Measurements from ENCODE around the gene MPV17L2.

MPV17L2 gene

DNA sequence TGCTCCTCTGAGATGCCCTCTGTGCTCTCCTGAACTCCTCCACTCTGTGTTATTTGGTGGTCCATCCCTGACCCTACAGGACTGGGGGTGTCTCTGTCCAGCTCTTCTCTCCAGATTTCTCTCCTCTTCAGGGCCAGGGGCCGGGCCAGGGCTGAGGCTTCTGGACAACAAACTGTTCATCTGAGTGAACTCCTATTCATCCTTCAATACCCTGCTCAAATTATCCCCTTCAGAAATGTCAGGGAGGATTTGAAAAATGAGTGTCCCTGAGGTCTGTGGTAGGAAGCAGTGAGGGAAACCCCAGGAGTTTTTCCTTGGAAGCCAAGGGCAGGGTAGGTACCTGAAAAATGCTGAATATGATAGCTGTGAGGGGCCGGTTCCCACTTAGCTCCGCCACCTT is 25.6 kb downstream of the MPV17L2 start:
- no peak for DNase-seq

DNA sequence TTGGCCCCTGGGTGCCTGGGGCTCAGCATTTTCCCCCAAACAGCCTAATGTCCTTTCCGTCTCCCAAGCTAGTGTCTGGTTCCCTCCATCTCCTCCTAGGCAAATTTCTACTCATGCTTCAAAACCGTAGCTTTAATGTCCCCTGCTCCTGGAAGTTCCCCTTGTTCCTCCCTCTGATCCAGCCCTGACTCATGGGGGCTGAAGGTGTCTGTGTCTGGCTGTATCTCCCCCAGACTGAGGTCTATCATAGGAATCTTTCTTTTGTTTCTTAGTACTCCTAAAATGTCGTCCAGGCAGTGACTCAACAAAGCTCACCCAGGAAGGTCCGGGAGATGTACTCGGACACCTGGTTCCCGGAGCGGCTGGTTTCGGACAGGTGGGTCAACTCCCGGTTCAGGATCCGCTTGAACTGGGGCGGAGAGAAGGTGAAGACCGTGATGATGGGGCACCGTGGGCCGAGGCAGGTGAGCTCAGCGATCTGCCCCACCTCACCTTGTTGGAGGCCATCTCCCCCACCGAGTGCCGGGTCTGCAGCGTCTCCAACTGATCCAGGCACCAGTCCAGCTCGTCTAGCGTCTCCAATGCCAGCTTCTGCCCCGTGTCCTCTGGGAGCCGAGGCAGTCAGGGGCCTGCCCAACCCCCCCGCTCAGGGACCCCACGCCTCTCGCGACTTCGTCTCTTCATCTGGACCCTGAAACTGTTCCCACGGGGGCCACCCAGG is 27.1 kb downstream of the MPV17L2 start:
- no peak for DNase-seq

DNA sequence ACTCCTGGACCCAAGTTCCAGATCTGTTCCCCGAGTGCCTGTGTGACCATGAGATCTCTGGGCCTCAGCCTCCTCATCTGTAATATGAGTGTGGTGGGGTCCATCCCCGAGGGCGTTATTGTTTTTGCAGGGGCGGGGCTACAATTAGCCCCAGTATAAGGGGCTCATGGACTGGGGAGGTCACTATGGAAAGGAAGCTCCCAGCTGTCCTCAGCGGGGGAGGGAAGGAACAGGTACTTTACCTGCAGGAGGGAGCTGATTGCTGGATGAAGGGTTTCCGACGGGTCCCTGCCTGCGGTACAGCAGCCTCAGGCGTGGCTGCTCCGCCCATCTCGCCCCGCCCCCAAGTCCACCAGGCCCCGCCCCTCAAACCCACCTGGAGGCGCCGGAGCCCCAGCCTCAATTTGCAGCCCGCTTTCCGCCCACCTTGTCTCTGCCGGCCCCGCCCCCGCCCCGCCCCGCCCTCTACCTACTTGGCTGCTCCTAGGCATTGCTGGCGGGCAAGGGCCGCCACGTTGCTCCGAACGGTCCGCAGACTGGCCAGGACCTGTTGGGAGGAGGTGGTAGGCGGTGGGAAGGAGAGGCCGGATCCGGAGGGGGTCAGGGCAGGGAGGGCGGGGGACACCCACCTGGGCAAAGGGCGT is 27.7 kb downstream of the MPV17L2 start:
- no peak for DNase-seq

DNA sequence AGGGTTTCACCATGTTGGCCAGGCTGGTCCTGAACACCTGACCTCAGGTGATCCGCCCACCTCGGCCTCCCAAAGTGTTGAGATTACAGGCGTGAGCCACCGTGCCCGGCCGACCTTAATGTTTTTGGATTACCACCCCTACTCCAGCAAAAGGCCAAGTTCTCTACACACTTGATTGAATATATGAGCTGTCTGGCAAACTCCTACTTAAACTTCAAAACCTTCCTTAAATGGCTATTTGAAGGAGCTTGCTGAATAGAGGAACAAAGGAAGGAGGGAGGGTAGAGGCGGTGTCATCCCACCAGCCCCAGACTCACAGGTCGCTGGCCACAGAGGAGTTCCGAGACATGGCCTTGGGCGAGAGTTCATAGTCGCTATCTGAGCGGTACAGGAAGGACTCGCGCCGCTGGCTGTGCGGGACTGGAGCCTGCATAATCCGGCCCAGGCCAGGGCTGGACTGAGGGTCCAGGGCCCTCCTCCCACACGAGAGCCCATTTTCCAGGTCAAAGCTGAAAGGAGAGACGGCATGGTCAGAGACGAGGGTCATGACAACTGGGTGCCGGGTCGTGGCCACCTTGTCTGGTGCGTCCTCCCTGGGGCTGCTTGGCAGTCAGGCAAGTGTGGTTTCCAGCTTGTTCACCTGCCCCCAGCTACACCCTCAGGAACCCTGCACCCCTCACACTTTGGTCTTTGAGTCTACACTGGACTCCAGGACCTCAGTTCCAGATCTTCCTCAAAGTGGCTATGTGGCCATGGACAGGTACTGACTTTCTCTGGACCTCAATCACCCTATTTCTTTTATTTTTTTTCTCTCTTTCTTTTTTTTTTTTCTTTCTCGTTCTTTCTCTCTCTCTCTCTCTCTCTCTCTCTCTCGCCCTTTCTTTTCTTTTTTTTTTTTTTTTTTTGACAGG is 29.1 kb downstream of the MPV17L2 start:
- no peak for DNase-seq

DNA sequence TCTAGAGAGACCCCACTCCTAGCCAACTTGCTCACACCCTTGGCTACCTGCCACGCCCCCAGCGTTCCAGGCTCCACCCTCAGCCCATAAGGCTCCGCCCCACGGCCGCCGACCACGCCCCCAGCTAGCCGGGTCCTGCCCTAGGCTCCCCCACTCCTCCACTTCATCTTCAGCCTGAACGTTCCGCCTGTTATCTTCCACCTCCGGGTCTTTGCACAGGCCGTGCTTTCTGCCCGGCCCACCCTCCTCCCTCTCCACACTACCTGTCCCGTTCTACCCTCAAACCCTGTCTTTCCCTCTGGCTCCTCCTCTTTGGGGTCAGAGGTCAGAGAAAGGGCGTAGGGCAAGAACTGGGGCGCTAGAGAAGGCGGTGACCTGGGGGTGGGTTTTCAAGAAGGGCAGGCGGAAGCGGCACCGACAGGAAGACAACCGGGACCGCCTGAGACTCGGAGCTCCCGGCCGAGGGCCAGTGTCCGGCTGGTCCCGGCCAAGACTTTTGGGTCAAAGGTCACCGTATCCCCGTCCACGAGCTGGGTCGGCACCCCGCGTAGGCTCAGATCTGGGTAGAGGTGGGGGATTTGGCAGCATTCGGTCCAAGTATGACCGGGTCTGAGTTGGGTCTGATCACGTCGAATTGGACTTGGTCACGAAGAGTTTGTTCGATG is 31.0 kb downstream of the MPV17L2 start:
- DNase-seq, result no peak

DNA sequence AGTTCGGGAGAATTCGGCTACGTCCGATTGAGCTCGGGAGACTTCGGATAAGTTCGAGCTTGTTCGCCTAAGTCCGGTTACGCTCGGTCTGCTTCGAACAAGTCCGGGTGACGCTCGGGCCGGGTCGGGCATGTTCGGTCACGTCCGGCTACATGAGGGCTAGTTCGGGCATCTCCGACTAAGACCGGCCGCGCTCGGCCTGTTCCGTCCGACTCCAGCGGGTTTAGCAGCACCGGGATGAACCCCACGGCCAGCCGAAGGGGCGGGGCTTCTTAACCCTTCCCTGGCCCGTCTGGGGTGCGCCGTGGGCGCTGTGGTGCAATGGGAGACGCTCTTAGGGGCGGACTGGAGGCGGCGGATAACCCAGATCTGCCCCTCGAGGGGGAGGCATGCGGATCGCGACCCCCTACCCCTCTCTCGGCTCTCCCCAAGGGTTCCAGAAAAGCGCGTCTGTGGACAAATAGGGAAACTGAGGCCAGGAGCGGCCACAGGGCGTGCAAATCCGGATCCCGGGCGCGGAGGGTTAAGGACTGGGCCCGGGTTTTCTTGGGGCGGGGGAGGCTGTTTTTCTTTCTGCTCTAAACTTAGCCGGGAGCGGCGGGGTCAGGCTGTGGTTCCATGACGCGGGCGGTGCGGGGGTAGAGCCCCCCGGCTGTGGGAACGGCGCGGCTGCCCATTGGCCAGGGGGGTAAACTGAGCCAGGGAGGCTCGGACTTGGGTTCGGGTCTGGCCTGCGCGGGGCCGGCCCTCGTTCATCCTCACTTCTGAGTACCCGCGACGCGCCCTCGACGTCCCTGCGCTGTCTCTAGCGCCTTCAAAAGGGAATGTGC is 31.7 kb downstream of the MPV17L2 start:
- DNase-seq, result peak; percentile 96

DNA sequence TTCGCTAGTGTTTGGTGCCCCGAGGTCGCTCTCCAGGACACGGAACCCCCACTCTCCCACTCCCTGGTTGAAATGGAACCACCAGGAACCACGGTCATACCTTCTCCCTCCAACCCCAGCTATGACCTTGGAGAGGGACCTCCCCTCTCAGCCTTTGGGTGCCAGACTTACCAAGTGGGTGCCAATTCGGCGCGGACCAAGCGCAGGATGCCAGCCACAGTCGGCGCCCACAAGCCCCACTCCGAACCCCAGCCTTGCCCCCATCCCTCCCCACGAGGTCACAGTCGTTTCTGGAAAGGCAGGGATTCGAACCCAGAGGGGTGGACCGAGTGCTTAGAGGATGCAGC is 32.3 kb downstream of the MPV17L2 start:
- no peak for DNase-seq

DNA sequence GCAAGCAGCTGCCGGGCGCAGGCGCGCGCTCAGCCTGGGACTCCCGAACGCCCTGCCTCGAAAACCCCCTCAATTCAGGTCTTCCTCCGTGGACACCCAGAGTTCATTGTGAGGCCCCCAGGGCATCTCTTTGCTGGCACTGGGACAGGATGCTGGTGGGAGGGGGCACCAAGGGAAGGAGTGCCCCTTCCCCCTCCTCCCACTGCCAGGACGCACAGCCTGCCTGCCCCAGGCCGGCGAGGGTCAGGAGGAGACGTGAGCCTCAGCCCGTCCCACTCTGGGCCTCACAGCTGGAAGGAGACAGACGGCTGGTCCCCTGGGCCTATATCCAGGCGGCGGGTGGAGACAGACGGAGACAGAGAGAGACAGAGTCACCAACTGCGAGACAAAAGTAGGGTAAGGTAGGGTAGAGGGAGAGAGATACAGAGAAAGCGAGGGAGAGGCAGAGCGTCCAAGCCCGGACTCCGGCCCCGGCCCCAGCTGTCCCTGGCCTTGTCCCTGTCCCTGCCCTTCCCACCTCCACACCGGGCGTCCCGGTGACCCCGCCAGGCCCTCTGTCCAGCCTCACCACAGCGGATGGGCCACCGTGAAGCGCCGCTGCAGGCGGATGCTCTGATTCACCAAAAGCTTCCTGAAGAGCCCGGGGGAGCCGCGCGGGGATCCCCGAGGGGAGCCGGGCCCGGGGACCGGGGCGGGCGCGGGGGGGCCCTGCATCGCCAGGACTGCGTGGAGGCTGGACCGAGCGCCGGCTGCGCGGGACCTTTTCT is 32.9 kb downstream of the MPV17L2 start, which contains the start of gene PDE4C:
Gene PDE4C, minus strand, starts transcription at position 737 of the 767 bp plus-strand sequence. Its CDS starts 23 bp downstream, at position 714.
- no peak for DNase-seq

DNA sequence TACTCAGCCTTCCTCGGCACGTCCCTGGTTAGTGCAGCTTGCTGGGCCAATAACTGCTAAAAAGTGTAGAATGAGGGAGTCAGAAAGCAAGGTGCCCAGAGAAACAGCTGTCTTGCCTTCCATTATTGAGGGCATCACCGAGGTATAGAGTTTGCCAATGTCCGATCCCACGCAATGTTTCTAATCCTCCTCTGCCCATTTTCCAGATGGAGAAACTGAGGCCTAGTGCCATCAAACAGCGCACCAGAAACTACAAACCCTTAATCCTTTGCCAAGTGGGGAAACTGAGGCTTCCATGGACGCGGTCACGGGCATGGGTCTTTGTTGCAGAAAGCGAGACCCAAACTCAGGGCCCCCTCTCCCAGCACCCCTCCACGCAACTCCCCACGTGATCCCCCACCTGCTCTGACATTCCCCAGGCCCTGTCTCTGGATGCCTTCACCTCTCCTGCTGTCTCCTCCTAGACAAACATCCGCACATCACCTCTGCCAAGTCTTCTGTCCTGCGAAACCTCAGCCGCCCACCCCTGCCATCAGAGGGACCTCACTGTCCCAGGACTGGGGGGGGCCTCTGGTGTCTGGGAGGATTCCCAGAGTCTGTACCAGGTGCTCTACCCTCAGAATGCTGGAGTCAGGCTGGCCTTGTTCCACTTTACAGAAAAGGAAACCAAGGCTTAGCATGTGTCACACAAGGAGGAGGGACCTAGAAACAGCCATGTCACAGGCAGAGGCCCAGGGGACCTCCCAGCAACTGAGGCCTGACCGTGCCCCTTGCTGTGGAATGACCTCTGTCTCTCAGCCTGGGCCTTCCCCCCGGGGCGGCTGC is 34.1 kb downstream of the MPV17L2 start:
- DNase-seq, result no peak

DNA sequence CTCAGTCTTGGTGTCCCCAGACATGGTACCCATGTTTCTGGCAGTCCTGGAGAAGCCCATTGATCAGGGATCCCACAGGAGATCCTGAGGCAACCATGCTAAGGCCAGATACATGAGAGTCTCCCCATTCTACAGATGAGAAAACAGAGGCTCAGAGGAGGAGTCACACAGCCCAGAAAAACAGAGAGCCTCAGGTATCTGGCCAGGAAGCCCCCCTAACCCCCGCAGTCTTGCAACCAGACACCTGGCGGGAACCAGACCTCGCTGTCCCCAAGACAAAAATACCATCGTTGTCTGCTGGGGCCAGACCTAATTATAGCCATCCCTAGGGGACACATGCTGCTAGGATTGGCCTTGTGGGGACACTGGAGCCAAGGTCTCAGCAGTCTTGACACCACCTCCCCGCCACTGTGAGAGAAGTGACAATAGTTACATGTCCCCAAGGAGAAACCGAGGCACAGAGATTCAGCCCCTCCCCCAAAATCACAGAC is 34.8 kb downstream of the MPV17L2 start:
- DNase-seq, result no peak

DNA sequence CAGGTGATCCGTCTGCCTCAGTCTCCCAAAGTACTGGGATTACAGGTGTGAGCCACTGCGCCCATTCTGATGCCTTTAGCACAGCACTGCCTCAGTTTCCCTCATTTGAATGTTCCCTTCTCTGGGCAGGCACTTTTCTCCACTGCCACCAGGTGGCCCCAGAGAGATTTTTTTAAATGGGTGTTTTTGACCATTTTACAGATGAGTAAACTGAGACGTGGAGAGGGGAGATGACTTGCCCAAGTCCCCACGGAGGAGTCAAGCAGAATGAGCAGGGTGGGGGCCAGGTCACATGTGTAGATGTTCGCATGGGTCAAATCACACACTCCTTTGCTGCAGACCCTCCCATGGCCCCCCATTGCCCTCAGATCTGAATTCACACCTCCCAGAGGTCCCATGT is 36.5 kb downstream of the MPV17L2 start:
- no peak for DNase-seq

DNA sequence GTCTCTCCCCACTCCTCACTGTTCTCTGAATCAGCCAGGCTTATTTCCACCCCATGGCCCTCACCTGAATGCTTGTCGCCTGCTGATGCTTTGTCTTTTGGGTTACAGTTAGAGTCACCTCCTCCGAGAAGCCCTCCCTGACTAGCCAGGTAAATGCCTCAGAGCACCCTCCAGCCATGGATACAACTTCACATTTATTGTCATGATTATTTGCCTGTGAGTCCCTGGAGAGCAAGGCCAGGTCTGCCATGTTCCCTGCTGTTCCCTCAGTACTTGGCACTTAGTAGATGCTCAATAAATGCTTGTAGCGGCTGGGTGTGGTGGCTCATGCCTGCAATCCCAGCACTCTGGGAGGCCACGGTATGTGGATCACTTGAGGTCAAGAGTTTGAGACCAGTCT is 36.9 kb downstream of the MPV17L2 start:
- no peak for DNase-seq

DNA sequence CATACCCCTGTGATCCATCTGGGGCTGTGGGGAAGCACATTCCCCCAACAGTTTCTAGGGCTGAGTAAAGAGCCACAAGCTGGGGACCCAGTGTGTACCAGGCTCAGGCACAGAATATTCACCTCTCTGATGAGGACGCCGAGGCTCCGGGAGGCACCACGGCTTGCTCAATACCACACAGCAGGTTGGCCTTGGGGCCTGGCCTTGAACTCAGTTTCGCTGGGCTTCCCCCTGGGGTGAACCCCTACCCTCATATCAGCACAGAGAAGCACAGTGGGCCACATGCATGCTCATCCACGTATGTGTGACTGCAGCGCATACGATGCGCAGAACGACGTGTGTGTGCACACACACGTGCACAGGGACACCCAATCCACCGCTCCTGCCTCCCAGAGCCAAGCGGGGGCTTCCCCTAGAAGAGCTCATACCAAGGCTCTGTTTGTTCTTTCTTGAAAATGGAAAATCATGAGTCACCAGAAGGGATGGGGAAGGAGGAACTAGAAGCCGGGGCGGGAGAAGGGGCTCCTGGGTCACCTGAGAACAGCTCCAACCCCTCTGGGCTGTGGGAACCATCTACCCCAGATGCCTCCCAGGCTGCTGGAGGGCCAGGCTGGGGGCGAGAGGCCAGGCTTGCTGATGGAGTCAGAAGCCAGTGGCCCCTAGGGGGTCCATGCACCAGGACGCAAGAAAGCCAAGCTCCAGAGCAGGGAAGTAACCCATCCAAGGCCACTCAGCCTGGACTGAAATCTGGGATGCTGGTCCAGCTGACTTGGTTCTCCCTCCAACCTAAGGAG is 38.1 kb downstream of the MPV17L2 start:
- DNase-seq, result no peak

DNA sequence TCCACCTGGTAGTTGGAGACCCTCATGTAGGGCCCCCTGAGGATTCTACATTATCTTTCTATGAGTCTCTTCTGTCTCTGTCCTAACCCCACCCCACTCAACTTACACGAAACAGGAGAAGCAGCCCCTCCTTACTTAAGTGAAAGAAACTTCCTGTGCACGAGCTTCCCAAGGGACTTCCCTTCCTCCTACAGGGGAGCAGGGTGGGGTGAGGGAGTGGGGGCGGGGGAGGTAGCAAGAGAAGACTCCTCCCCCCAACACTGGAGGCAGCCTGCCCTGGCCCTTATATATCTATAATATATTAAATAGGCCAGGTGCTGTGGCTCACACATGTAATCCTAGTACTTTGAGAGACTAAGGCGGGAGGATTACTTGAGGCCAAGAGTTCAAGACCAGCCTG is 38.8 kb downstream of the MPV17L2 start:
- no peak for DNase-seq

DNA sequence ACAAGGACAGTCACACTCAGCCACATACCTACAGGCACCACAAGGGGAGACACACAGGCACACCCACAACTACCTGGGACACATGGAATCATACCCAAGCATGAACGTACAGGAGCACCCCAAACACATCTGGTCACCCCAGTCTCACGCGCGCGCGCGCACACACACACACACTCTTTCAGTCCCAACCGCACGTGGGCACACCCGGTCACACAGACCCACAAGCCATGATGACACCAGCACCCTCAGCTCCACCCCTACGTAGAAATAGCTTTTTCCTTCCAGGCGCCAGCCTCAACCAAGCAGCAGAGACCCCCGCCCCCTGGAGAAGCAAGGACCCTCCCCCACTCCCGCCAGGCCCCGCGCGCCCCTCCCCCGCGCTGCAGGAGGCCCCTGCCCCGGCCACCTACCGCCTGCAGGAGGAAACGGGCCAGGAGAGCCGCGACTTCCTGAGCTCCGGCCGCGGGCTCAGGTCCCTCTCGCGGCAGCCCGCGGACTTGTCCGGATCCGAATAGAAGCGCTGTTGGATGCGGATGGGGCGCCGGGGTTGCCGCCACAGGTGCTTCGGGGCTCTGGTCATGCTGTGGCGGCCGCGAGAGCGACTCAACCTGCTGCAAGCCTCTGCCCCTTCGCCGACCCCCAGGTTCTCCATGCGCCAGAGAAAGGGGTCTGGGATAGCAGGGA is 39.7 kb downstream of the MPV17L2 start:
- no peak for DNase-seq

DNA sequence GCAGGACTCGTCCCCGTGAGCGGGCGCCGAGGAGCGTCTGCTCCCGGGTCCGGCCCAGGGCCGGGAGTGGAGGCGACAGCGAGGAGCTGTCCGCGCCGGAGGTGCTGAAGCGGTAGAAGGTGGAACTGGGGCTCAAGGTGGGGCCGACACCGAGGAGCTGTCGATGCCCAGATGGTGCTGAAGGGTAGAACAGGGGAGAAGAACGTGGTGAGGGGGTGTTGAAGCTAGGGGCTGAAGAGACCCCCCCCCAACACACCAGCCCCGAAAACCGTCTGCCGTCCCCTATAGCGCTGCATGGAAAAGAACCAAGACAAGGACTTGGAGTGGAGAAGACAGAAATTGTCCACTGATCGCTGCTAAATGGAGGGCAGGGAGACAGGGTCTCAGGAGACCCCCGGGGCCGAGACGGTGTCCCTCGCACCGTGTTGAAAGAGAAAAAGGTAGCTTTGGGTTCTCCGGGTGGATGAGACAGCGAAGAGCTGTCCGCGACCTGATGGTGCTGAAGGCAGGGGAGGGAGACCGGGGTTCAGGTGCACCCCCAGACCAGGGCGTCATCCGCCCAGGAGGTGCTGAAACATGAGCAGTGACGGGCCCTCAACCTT is 40.3 kb downstream of the MPV17L2 start:
- DNase-seq, result peak; percentile 25

DNA sequence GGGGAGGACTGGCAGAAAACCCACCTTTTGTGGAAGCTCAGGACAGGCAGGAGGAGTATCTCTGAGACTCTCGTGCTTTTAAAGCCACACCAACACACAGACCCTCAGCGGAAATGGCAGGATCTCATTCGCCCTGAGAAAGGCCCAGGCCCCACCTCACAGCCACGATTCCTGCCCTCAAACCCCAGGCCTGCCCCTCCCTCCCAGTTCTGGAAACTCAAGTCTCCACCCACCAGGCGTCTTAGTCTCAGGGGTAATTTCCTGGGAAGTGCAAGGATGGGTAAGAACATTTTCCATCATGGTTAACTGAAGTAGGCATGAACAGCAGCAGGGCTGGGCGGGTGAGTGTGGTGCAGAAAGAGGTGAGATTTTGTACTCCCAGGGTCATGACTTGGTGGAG is 41.2 kb downstream of the MPV17L2 start:
- DNase-seq, result no peak

DNA sequence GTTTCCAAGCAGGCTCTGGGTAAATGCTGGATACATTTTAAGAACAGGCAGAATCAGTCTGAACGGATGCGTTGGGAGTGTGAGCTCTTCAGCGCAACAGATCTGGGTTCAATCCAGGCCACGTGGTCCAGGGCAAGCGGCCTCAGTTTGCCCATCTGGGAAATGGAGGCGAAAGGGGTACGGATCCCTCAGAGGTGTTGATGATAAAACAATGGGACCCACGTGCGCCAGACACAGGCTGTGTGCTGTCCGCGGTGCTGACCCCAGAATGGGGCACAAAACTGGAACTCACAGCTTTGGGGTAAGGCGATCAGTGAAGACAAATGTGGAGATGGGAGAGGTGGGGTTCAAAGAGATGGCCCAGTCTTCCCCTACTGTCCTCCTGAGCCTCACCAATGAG is 46.3 kb downstream of the MPV17L2 start:
- no peak for DNase-seq

Measured in fibroblast of skin of abdomen (primary cell).